Adipose tissue (tissue), 3 donors: Measurements from ENCODE around the gene APLN. TPM values are rescaled to one million over a fixed set of nuclear protein-coding genes. Genes with fewer than 3 reads are reported as not detected.

Experiments
- H3K27ac ChIP-seq: one replicate; pipeline ENCODE4 v1.5.1; 2013; ENCODE audit warnings: low read depth, low read length
- whole genome bisulfite sequencing, 3 donors: extraction: QIAGEN DNeasy Blood & Tissue Kit; methylation state at CpG; one replicate each; pipeline ENCODE4 v1.1.7; 2013; 5-methylcytosine and 5-hydroxymethylcytosine counted together
- polyA plus RNA-seq, 3 donors: library from polyadenylated mRNA; stranded (reverse); fragments of 200-250 nt; gene quantifications; one replicate each; pipeline ENCODE4 v1.2.3, GENCODE V29; 2013
- donor health status: healthy with polysubstance abuse.
- donor health status: Bipolar disorder and iron deficiency.
- donor health status: healthy.

Gene APLN
- 1 to 10 TPM in 2 of 3 donors, under 1 TPM in 1; 0.40 to 2.8 (median 2.3) TPM for polyA plus RNA-seq

- no peak within 1 kb of the TSS for H3K27ac ChIP-seq
- 0 to 30% (median 1%) methylated on average over 9 to 60 of the region's 67 CpGs for WGBS, 3 donors
Observed at GRCh38 chrX:129654652-129655546, at the start of gene APLN. TSS of gene APLN (minus strand) at chrX:129654956. CDS start at chrX:129654630, 326 bp downstream.

GRCh38 chrX:129704491-129704890, 49.7 kb upstream of the APLN start:
- H3K27ac ChIP-seq, result no peak overlapping the region
- 55 to 95% (median 73%) methylated on average over 2 of the region's 2 CpGs for WGBS, 3 donors

GRCh38 chrX:129701624-129702069, 46.9 kb upstream of the APLN start:
- no peak overlapping the region for H3K27ac ChIP-seq
- WGBS, 3 donors, result 41 to 82% (median 46%) methylated on average over 8 of the region's 8 CpGs

- WGBS, 3 donors, result 76 to 98% (median 95%) methylated on average over 4 of the region's 4 CpGs
- H3K27ac ChIP-seq, result no peak overlapping the region
Observed at GRCh38 chrX:129700536-129700935, 45.8 kb upstream of the APLN start.

GRCh38 chrX:129698150-129698549, 43.4 kb upstream of the APLN start:
- H3K27ac ChIP-seq, result no peak overlapping the region

- 73 to 85% (median 73%) methylated on average over 9 of the region's 9 CpGs for WGBS, 3 donors
- no peak overlapping the region for H3K27ac ChIP-seq
Observed at GRCh38 chrX:129697204-129697829, 42.6 kb upstream of the APLN start.

GRCh38 chrX:129696463-129697155, 41.9 kb upstream of the APLN start:
- no peak overlapping the region for H3K27ac ChIP-seq
- WGBS, 3 donors, result 69 to 91% (median 69%) methylated on average over 8 of the region's 8 CpGs

- H3K27ac ChIP-seq, result no peak overlapping the region
- WGBS, 3 donors, result 85 to 92% (median 87%) methylated on average over 8 of the region's 8 CpGs
Observed at GRCh38 chrX:129695937-129696336, 41.2 kb upstream of the APLN start.

GRCh38 chrX:129695535-129695934, 40.8 kb upstream of the APLN start:
- no peak overlapping the region for H3K27ac ChIP-seq
- WGBS, 3 donors, result 68 to 90% (median 73%) methylated on average over 6 of the region's 6 CpGs

- no peak overlapping the region for H3K27ac ChIP-seq
- WGBS, 3 donors, result 79 to 96% (median 91%) methylated on average over 5 of the region's 5 CpGs
Observed at GRCh38 chrX:129694805-129695204, 40.0 kb upstream of the APLN start.

GRCh38 chrX:129693354-129693753, 38.6 kb upstream of the APLN start:
- 76 to 93% (median 78%) methylated on average over 3 of the region's 3 CpGs for WGBS, 3 donors
- no peak overlapping the region for H3K27ac ChIP-seq

GRCh38 chrX:129690435-129690834, 35.7 kb upstream of the APLN start:
- 49 to 64% (median 63%) methylated on average over 10 of the region's 10 CpGs for WGBS, 3 donors
- no peak overlapping the region for H3K27ac ChIP-seq

GRCh38 chrX:129689796-129690195, 35.0 kb upstream of the APLN start:
- WGBS, 3 donors, result 75 to 86% (median 77%) methylated on average over 5 of the region's 5 CpGs
- no peak overlapping the region for H3K27ac ChIP-seq

GRCh38 chrX:129688097-129688496, 33.3 kb upstream of the APLN start:
- WGBS, 3 donors, result 75 to 90% (median 84%) methylated on average over 3 of the region's 3 CpGs
- no peak overlapping the region for H3K27ac ChIP-seq

- WGBS, 3 donors, result 41 to 70% (median 60%) methylated on average over 2 of the region's 2 CpGs
- no peak overlapping the region for H3K27ac ChIP-seq
Observed at GRCh38 chrX:129686422-129686948, 31.7 kb upstream of the APLN start.

GRCh38 chrX:129682979-129683378, 28.2 kb upstream of the APLN start:
- WGBS, 3 donors, result 81 to 100% (median 93%) methylated on average over 1 of the region's 1 CpG
- no peak overlapping the region for H3K27ac ChIP-seq

GRCh38 chrX:129679901-129680300, 25.1 kb upstream of the APLN start:
- 93 to 100% (median 96%) methylated on average over 1 of the region's 1 CpG for WGBS, 3 donors
- H3K27ac ChIP-seq, result no peak overlapping the region

- H3K27ac ChIP-seq, result no peak overlapping the region
- 22 to 57% (median 23%) methylated on average over 13 to 14 of the region's 14 CpGs for WGBS, 3 donors
Observed at GRCh38 chrX:129678614-129679195, 23.9 kb upstream of the APLN start.

GRCh38 chrX:129667412-129667811, 12.7 kb upstream of the APLN start:
- H3K27ac ChIP-seq, result no peak overlapping the region
